Measurements from ENCODE around the gene FCHSD2.
"Not testable (repeated sequence)": the region's sequence is repeated elsewhere in the genome, so short reads cannot be mapped to it uniquely, and the experiment has no call there.

FCHSD2 gene

DNA sequence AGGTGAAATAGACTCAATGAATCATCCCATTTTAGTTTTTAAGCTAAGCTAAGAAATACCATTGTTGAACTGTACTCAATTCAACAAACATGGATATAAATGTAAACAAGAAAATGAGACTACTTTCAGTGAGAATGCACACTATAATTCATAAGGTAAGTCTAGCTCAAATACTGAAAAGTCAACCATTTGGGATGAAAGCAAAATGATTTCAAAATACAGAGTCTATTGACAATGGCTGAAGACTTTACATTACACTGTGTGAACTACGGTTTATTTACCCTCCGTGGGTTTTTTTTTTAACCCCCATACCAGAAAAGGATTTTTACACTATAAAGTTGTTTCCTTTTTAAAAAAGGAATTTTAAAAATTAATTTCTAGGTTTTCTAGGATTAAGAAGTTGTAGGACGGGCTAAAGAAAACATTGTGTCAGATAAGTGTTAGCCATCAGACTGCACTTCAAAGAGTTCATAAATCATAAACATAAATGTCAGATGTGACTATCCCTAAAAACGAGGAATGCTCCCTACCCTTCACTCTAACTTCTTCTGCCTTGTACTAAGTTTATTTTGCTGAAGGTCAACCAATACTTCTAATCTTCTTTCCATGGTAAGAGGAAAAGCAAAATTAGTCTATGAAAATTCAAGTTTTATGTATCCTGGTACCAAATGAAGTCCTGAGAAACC is 83.0 kb downstream of the FCHSD2 start:
- no peak for DNase-seq (ENCODE audit: low read depth)

DNA sequence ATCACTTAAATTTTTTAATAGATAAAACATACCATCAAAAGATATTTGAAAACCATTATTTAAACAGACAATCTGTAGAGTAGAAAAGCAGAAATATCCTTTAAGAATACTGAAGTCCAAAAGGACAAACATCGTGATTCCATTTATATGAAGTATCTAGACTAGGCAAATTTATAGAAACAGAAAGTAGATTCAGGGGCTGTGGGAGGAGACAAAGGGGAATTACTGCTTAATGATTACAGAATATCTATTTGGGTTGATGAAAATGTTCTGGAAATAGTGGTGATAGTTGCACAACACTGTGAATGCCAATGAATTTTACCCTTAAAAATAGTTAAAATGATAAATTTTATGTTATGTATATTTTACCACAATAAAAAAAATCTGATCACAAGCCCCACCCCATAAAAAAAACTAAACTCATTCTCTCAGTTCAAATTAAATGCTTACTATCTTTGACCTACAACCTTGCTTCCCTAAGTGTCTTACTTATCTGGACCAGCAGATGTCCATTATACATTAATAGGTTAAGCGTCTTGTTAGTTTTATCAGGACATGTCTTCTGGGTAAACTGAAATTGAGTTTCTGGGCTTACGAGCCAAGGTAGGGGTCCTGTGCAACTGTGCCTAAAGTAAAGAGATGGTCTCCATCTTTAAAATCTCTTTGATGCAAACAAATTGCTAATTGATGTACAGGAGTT is 86.3 kb downstream of the FCHSD2 start:
- no peak for DNase-seq (ENCODE audit: low read depth)

DNA sequence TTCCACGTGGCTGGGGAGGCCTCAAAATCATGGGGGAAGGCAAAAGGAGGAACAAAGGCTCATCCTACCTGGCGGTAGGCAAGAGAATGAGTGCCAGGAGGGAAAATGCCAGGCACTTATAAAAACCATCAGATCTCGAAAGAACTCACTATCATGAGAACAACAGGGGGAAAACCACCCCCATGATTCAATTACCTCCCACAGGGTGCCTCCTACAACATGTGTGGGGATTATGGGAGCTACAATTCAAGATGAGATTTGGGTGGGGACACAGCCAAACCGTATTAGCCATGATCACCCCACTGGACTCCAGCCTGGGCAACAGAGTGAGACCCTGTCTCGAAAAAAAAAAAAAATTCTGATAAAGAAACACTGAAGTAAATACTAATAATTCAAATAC is 87.1 kb downstream of the FCHSD2 start:
- no peak for DNase-seq (ENCODE audit: low read depth)

DNA sequence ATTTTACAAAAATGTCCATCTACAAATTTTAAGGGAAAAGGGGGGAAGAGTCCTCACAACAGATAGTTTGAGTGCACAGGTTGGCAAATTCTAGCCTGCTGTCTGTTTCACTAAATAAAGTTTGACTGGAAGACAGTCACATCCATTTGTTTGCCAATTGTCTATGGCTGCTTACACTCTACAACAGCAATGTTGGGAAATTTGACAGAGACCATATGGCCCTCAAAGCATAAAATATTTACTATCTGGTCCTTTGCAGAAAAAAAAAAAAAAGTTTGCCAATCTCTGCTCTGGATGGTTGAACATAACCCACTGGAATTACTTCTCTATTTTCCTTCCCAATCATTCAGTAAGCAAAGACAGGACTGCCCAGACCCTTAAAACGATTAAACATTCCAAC is 88.2 kb downstream of the FCHSD2 start:
- DNase-seq (ENCODE audit: low read depth) = no peak

DNA sequence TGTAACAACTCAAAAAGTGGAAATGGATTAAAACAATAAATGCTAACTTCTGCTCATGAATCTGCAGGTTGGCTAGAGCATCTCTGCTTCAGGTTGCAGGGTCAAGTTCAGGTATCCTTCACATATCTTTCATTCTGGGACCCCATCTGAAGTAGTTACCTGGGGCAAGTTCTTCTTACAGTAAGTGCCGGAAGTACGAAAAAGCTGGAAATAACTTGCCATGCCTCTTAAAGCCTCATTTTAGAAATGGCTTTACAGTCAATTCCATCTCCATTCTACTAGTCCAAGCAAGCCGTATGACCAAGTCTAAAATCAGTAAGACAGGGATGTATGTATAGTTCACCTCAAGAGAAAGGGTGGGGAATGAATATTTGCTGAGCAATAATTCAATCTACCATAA is 93.7 kb downstream of the FCHSD2 start:
- DNase-seq (ENCODE audit: low read depth) = no peak

DNA sequence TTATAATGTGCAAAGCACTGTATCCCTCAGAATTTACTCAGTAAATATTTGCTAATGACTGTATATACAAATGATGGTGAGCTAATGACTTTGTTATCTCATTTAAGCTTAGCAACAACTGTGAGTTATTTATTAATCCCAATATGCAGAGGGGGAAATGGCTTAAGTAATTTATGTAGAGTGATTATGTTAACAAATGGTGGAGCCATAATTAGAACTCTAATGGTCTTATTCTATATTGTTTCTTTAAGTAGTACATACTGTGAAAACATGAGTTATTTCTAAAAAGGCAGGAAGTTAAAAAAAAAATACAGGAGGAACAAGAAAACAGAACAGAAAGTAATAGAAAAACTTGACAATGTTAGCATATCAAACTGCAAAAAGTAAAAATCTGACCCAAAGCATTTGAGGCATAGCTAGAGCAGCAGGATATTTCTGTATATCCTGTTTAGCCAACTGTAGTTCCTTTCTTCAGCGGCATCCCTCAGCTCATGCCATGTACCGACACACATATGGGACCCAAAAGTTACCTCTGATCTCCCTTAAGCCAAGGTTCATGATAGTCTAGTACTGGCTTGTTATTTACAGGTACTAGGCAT is 94.2 kb downstream of the FCHSD2 start:
- no peak for DNase-seq (ENCODE audit: low read depth)

DNA sequence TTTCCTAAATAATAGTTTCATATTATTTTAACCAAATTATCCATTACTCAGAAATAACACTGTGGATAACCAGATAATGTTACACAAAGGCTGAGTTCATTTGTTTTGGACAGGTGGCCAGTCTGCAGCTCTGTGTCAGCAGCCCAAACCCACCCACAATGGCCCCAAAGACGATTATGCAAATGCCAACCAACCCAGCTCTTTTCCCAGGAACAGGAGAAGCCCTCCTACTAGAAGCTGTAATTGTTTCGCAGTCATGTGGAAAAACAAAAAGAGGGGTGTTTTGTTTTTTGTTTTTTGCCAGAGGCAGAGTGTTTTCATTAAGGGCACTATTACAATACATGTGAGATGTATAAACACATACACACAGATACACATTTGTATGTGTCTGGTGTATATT is 102.1 kb downstream of the FCHSD2 start:
- no peak for DNase-seq (ENCODE audit: low read depth)

DNA sequence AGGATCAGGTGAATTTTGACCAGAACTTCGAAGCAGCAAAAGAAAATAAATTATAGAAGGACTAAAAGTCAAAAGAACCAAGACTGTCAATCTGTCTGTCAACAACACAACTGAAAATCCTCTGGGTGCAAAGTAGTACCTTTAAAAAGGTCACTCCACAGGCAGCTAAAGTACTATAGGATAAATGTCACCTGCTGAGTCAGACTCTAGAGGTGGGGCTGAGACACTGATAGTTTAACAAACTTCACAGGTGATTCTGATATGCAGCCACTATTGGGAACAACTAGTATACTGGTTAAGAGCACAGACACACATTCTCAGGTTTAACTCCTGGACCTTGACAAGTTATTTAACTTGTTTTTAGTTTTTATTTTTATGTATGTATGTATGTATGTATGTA is 107.3 kb downstream of the FCHSD2 start:
- no peak for DNase-seq (ENCODE audit: low read depth)

DNA sequence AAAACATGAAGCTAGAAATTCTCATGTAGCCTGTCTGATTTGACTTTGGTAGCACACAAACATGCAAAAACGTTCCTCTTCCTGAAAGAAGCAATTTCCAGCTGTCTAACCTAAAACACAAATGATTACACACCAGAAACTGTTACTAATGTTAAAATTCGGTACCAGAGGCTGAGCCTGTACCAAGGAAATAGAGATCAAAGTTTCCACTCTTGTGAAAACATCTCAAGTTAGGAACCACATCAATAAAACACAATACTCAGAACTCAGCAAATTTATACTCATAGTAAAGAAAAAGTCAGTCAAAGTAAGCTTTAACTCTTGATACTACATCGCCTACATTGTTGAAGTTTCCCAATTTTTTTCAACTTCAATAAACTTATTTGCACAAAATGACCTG is 107.8 kb downstream of the FCHSD2 start:
- no peak for DNase-seq (ENCODE audit: low read depth)

DNA sequence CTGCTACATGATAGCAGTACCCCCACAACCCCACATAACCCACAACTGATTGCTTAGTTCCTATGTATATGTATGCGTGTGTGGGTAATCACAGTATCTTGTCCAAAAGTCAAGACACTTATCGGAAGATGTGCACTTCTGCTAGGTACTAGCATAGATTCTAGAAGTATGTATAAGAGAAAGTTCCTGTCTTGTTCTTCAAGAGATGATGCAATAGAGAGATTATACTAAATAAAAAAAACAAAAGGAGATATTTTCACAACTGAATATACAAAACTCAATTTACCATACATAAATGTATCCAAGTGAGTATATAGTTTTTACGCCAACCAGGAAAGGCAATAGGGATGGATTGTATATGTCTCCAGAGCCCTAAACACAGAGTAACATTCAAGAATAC is 112.0 kb downstream of the FCHSD2 start:
- DNase-seq (ENCODE audit: low read depth) = no peak

DNA sequence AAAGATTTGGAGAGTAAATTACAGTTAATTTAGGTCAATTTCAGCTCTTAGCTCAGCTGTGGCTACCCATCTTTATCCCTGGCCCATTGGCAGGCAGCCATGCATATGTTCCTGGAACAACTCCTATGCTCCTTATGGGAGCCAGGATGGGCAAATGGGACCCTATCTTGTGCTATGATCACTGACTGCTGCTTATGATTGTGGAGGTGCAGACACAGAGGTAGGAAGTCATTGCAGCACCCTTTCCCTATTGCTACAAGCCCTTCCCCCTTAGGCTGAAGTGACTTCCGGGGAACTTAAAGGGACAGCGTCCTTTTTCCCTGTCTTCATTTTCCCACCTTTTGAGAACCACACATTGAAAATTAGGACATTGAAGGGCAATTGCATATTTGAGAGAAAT is 112.7 kb downstream of the FCHSD2 start:
- DNase-seq (ENCODE audit: low read depth) = no peak

DNA sequence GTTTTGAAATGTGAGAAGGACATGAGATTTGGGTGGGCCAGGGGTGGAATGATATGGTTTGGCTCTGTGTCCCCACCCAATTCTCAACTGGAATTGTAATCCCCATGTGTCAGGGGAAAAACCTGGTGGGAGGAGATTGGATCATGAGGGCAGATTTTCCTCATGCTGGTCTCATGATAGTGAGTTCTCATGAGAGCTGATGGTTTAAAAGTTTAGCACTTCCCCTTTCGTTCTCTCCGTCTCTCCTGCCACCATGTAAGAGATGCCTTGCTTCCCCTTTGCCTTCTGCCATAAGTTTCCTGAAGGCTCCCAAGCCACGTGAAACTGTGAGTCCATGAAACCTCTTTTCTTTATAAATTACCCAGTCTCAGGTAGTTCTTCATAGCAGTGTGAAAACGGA is 113.5 kb downstream of the FCHSD2 start:
- DNase-seq (ENCODE audit: low read depth) = no peak

DNA sequence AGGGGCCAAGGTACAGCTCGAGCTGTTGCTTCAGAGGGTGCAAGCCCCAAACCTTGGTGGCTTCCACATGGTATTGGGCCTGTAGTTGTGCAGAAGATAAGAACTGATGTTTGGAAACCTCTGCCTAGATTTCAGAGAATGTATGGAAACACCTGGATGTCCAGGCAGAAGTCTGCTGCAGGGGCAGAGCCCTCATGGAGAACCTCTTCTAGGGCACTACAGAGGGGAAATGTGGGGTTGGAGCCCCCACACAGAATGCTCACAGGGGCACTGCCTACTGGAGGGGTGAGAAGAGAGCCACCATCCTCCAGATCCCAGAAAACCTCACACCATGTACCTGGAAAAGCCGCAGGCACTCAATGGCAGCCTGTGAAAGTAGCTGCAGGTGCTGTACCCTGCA is 114.3 kb downstream of the FCHSD2 start:
- DNase-seq (ENCODE audit: low read depth) = not testable (repeated sequence)

DNA sequence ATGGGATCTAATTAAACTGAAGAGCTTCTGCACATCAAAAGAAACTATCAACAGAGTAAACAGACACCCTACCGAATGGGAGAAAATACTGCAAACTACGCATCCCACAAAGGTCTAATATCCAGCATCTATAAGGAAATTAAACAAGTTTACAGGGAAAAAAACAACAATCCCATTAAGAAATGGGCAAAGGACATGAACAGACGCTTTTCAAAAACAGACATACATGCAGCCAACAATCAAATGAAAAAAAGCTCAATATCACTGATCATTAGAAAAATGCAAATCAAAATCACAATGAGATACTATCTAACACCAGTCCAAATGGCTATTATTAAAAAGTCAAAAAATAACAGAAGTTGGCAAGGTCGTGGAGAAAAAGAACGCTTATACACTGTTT is 117.5 kb downstream of the FCHSD2 start:
- no peak for DNase-seq (ENCODE audit: low read depth)

DNA sequence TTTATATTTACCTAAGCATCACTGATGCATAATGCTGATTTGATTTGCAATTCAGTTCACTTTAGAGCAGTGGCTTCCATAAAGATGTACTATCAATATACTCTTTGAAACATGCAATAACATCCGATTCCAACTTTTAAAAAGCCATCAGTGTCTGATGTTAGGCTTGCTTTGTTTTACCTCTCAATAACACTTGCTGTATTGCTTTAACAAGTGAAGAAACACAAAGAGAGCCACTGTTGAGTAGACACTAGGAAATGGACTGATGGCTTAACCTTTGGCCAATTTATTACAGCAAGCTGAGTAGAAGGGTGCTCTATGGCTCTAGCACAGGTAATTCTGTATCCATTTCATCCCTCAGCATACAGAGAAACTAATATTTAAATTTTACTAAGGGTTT is 122.1 kb downstream of the FCHSD2 start:
- DNase-seq (ENCODE audit: low read depth) = no peak

DNA sequence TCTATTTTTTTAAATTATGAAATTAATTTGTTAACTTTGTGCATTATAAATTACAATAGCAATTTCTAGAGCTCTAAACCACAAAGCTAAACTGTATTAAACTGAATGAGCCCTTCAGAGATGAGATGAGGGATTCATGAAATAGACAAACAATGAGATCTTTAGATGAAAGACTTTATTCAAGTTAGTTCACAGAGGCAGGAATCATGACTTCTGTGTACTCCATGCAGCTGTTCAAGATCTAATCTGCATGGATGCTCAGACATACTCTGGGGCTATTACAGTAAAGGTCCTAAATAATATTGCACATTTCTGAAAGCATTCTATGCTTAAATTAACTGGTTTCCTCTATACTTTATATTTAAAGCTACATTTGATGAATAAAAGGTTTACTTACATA is 122.7 kb downstream of the FCHSD2 start:
- no peak for DNase-seq (ENCODE audit: low read depth)

DNA sequence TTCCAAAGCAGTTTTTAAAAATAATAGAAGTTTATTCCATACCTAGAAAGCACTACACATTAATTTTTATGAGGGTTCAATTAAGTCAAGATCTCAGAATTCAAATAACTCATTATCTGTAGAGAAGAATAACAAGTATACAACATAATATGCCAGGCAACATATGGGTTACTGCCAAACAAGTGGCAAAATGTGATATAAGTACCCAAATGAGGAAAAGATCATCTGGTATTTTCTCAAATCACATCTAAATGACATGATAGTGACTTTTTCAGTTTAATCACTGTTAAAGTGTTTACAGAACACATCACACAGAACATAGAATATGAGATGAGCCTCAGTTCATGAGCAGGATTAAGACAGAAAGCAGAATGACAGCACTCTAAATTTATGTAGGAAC is 123.3 kb downstream of the FCHSD2 start:
- DNase-seq (ENCODE audit: low read depth) = no peak

DNA sequence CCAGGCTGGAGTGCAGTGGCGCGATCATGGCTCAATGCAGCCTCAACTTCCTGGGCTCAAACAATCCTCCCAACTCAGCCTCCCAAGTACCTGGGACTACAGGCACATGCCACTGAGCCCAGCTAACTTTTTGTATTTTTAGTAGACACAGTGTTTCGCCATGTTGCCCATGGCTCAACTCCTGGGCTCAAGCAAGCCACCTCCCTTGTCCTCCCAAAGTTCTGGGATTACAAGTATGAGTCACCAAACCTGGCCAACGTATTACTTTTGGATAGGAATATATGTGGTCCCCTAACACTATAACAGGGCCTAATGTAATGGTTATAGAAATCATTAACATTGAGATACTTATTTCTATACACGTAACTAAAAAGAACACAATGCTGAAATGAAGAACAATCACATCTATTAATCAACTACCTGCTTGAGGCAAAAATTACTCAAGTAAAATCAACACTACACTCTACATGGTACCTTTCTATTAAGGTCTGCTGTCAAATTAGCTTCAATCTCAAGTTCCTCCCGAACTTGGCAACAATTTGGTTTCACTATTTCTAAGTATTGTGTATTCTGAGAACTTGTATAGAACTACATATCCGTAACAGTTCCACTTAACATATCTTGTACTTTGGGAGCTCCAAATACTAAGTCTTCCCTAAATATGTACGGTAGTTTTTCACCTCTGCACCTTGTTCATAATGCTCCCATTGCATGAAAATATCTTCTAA is 124.9 kb downstream of the FCHSD2 start:
- no peak for DNase-seq (ENCODE audit: low read depth)

DNA sequence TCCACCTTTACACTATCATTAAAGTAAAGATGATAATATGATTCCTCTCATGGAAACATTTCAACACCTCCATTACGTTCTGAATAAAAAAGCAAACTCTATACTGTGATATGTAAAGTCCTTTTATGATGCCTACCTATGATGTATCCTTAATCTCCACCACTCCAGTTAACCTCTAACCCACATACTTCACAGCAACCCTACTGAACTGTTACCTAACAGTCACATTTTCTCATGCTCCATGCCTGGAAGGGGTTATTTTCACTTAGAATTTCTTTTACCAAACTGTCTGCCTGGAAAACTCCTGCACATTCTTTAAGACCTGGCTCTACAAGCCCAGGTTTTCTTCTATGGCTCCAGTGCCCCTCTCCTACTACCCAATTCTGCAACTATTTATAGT is 129.1 kb downstream of the FCHSD2 start:
- no peak for DNase-seq (ENCODE audit: low read depth)

DNA sequence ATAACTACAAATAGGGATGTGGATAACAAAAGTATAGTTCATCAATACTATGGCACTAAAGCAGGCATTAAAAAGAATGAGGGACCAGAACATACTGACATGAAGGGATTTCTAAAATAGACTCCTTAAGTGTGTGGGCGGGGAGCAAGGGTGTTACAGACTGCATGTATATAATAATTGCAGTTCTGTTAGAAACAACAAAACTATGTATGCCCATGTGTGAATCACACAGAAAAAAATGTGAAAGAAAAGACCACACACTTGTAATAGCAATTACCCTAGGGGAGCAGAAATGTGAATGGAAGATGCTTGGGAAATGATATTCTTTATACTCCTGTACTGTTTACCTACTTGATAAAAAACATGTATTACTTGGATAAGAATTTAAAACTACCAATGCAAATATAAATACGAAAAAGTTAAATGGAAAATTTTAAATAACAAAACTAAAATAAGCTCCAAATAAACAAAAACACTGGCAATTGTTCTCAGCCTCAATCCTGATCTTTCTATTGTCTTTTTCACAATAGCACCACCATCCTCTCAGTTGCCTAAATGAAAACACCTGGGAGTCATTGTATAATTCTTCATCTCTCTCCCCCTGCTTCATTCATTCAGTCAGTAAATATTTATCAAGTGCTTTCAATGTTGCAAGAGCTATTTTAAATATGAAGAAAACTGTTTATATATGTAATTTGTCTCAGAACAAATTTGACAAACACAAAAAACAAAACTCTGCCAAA is 129.8 kb downstream of the FCHSD2 start:
- DNase-seq (ENCODE audit: low read depth) = no peak

DNA sequence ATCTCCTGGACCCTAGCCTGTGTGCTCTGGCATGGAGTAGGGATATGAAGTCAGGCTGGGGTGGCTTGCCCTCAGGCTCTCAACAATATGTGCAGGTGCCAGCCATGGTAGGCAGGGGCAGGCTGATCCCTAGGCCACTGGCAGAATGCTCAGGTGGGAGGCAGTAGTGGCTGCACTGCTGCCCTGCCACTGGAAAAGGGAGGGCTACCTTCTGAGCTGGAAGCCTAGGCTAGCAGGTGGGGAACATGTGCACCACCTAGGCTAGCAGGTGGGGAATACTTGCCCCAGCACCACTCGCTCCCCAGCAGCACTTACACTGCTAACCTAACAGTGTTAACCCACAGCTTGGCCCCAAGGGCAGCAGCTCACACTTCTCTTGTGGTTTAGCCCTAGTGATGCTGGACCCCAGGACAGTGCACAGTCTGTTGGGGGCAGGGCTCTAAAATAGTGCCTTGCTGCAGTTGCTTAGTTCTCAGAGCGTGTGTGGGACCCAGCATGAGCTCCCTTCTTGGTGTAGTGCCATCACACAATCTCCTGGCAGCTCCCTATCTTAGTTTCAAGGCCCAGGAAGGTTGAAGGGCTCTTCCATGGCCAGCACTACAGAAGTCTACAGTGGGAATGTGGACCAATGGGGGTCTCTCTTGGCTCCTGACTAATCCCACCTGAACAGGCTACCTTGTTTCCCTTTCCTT is 130.8 kb downstream of the FCHSD2 start:
- no peak for DNase-seq (ENCODE audit: low read depth)

DNA sequence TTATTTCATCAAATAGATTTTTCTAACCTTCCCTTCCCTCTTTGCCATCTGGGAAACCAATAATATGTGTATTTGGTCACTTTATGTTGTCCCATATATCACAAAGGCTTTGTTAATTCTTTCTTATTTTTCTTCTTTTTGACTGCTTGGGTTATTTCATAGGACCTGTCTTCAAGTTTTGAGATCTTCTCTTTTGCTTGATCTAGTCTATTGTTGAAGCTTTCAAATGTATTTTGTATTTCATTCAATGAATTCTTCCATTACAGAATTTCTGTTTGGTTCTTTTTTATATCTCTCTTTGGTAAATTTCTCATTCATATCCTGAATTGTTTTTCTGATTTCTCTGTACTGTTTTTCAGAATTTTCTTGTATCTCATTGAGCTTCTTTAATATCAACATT is 132.1 kb downstream of the FCHSD2 start:
- no peak for DNase-seq (ENCODE audit: low read depth)
